ENCODE data around the gene SLC38A4.
"Not testable (repeated sequence)": the region's sequence is repeated elsewhere in the genome, so short reads cannot be mapped to it uniquely, and the experiment has no call there.

SLC38A4 gene

DNA sequence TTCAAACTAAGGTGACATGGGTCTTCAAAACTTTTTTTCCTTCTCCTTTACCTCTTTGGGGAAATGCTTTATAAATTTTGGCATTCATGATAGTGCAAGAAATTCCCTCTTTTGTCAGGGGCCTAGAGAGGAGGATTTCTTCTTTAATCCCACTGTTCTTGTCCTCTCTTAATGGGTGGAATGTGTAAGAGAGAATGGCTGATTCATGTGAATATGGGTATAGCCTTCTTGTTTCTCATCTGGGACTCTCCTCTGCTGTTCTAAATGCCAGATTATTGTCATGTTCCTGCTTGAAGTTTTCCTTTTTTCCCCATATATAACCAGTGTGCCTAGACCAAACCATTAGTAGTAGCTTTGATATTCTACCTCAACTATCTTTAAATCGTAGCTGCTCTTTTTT is 46.7 kb downstream of the SLC38A4 start:
- in situ Hi-C loops (cut with HindIII; ENCODE audit: low sequenced_read_pairs) = no loop called here

DNA sequence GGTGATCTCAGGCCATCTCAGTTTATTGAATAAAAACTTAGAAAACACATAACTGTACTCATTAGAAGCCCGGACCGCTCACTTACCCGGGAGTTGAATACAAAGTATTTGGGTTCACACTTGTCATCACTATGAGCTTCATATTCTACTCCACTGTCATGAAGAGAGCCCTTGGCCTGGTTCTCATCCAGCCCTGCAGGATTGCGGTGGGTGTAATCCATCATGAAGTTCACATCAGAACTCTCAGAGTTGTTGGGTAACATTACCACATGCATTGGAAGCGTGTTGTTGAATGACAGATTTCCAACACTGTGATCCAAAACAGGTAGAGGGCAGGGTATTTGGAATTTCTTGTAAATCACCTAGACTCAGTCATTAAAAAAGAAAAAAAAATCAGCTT is 47.4 kb downstream of the SLC38A4 start:
- in situ Hi-C loops (cut with HindIII; ENCODE audit: low sequenced_read_pairs) = no loop called here

DNA sequence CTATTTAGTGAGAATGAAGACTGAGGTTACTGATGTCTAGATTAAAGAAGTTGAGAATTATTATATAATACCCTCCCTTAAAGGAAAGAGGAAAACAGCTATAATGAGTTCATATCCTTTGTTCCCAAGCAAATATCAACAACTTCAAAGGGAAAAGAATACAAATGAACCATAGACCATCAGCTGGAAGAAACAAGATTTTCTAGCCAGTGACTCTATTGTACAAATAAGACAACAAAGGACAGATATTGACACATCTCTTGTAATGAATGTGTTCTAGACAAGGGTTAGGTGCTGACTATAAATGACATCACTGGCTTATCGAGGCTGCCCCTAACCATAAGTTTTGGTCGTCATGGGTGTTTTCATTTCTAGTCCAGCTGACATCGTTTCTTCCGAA is 48.2 kb downstream of the SLC38A4 start:
- in situ Hi-C loops (cut with HindIII; ENCODE audit: low sequenced_read_pairs) = no loop called here

DNA sequence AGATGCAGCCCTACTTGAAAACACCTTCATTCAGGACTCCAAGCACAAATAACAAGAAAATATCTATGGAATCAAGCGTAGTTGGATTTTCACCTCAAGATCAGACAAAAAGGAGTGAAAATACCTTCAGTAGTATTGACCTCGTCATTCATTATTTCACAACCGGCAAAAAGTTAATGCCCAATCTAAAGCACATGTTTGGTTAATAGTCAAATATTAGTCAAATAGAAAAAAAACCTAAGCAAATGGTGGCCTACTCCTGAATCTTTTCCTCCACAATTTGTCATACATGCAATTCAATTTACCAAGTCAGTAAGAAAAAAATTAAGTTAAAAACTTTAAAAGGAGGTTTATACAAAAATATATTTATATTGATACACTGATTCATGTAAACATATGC is 50.0 kb downstream of the SLC38A4 start:
- in situ Hi-C loops (cut with HindIII; ENCODE audit: low sequenced_read_pairs) = no loop called here

DNA sequence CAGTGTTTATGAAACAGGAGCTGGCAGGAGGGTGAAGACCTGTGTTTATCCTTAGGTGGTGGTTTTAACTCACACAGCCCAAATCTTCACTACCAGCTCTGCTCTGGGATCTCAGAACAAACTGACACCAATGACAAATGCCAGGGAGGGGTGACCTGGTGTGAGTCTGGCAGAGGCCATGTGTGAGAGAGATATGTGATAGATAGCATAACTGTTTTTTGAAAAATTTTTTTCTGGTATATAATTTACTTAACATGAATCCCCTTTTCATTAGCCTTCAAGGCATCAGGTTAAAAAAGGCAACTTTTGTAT is 51.5 kb downstream of the SLC38A4 start:
- in situ Hi-C loops (cut with HindIII; ENCODE audit: low sequenced_read_pairs) = no loop called here

DNA sequence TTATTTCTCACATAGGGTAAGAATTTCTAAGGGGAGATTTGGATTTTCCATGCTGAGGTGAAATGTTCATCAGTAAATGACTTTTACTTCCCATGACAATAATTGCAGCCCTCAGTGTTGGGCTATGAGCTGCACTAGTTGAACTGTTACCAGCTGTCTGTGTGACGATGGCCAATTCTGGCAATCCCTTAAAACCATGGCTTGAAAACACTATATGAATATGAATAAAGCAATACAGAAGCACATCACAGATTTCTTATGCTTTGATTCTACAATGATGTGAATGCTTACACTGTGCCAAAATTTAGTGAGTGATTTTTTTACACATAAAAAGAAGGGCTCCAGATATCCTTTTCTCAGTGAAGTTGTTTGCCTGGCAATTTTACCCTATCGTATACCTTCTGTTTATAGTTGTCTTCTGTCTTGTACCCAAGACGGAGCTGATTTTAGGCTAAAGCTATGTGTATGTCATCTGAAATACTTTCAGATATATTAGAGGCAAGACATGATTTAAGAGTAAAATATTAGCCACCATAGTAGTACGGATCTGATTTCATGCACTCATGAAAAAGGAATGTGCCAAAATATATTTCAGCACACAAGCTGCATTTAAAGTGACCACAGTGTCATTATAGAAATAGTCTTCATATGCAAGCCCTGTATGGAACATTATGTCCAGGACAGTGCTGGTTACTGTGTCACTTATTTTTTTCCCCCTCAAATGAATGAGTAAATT is 52.0 kb downstream of the SLC38A4 start:
- in situ Hi-C loops (cut with HindIII; ENCODE audit: low sequenced_read_pairs) = no loop called here

DNA sequence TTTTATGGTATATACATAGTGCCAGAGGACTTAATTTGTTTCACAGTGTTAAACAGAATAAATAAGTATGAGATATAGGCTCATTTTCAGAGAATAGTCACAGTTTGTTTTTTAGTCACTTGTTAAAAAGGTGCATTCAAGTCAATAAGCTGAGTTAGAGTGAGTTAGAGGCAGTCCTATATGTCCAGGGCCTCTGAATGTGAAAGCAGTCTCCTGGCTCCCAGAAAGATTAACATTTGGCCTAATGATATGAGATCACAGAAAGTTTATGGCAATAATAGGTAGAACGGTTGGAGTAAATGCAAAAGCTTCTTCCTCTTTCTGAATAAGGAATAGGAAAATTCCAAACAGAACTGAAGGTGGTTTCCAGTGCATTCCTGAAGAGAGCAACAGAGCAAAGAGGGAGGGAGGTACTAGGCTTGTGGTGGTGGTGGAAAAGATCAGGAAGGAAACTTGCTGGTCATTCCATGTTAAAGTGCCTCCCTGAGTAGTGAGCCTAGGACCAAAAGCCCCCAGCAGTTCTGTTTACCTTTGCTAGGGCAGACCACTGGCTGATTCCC is 54.4 kb downstream of the SLC38A4 start:
- in situ Hi-C loops (cut with HindIII; ENCODE audit: low sequenced_read_pairs) = no loop called here

DNA sequence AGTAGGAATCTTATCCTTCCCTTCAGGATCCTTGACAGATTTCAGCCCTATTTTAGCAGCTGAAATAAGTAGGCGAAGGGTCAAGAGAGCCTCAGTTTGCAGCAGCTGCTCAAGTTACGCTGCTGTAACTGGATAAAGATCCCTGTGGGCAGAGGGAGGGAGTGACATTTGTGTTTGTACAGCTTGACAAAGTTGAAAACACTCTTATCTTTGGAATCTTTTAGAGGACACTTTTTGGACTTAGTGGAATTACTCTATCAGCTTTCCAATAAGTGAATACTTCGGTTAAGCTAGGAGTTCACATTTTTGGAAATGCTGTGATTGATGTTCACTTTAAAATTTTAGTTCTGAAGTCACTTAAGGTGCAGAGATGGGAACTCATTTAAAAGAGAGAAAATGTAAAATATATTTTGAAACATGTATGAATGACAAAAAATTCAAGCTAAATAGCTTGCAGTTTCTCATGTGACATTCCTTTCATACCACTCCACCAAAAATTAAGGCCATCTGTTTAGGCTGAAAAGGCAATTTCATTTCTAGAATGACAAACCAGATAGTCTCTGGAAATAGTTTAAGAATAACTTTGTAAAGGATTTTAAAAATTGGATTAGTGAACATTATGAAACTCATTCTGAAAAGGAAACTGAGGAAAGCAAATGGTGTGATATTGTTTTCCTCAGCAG is 55.2 kb downstream of the SLC38A4 start:
- in situ Hi-C loops (cut with HindIII; ENCODE audit: low sequenced_read_pairs) = no loop called here

DNA sequence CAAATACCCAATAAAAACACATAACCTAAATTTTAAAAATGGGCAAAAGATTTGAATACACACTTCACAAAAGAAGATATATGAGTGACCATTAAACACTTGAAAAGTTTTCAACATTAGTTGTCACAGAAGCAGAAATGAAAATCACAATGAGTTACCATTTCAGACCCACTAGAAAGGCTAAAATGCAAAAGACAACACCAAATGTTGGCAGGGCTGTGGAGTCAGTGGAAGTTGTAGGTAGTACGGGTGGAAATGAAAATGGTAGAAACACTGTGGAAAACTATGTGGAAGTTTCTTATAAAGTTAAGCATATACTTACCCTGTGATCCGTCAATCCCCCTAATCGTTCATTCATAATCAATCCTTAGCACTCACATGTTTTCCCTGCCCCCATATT is 61.8 kb downstream of the SLC38A4 start:
- in situ Hi-C loops (cut with HindIII; ENCODE audit: low sequenced_read_pairs) = no loop called here

DNA sequence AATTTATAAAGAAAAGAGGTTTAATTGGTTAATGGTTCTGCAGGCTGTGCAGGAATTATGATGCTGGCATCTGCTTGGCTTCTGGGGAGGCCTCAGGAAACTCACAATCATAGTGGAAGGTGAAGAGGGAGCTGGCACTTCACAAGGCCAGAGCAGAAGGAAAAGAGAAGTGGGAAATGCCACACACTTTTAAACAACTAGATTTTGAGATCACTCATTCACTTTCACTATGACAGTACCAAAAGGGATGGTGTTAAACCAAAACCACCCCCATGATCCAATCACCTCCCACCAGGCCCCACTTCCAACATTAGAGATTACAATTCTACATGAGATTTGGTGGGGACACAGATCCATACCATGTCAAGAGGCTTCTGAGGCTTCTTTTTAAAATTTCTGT is 62.6 kb downstream of the SLC38A4 start:
- in situ Hi-C loops (cut with HindIII; ENCODE audit: low sequenced_read_pairs) = no loop called here

DNA sequence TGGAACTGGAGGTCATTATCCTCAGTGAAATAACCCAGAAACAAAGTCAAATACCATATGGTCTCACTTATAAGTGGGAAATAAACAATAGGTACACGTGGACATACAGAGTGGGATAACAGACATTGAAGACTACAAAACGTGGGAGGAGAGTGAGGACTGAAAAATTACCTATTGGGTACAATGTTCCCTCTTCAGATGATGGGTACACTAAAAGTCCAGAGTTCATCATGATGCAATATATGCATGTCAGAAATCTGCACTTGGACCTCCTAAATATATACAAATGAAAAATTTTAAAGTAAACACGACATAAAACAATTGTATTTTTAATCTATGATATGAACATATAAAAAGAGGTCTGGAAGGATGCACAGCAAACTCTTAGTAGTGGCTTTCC is 71.2 kb downstream of the SLC38A4 start:
- in situ Hi-C loops (cut with HindIII; ENCODE audit: low sequenced_read_pairs) = no loop called here

DNA sequence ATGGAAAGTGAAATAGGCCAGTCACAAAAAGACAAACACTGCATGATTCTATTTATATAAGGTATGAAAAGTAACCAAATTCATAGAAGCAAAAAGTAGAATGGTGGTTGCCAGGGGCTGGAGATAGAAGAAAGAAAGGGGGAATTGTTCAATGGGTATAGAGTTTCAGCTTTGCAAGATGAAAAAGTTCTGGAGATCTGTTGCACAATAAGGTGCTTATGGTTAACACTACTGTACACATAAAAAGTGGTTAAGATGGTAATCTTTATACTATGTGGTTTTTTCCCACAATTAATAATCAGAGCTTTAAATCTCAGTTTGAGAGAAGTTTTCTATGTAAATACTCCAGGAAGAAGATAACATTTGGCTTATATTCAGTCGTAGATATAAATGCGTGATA is 73.4 kb downstream of the SLC38A4 start:
- in situ Hi-C loops (cut with HindIII; ENCODE audit: low sequenced_read_pairs) = no loop called here

DNA sequence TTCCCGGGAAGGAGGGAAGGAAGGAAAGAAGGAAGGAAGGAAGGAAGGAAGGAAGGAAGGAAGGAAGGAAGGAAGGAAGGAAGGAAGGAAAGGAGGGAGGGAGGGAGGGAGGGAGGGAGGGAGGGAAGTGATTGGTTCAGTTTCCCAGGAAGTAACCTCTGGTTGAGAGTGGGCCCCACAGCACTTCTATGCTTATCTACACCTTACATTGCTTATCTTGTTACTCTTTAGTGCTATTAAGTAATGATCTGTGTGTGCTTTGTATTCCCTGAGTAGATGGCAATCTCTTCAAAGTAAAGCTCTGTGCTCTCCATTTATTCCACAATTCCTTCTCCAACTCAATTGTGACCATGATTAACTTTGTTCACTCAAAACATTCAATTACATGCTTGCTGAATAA is 74.6 kb downstream of the SLC38A4 start:
- in situ Hi-C loops (cut with HindIII; ENCODE audit: low sequenced_read_pairs) = no loop called here

DNA sequence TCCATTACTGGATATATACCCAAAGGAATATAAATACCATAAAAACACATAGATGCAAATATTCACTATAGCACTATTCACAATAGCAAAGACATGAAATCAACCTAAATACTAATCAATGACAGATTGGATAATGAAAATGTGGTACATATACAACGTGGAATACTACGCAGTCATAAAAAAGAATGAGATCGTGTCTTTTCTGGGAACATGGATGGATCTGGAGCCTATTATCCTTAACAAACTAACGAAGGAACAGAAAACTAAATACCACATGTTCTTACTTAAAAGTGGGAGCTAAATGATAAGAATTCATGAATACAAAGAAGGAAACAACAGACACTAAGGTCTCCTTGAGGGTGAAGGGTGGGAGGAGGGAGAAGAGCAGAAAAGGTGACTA is 76.5 kb downstream of the SLC38A4 start:
- in situ Hi-C loops (cut with HindIII; ENCODE audit: low sequenced_read_pairs) = no loop called here

DNA sequence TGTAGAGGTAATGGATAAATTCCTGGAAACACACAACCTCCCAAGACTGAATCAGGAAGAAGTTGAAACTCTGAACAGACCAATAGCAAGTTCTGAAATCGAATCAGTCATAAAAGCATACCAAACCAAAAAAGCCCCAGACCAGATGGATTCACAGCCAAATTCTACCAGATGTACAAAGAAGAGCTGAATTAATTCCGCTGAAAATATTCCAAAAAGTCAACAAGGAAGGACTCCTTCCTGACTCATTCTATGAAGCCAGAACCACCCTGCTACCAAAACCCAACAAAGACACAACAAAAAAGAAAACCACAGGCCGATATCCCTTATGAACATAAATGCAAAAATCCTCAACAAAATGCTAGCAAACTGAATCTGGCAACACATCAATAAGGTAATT is 81.5 kb downstream of the SLC38A4 start:
- in situ Hi-C loops (cut with HindIII; ENCODE audit: low sequenced_read_pairs) = no loop called here

DNA sequence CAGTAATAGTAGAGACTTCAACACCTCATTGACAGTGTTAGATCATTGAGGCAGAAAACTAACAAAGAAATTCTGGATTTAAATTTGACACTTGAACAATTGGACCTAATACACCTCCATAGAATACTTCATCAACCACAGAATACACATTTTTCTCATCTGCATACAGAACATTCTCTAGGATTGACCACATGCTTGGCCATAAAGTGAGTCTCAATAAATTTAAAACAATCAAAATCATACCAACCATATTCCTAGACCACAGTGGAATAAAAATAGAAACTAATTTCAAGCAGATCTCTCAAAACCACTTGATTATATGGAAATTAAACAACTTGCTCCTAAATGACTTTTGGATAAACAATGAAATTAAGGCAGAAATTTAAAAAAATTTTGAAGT is 82.3 kb downstream of the SLC38A4 start:
- in situ Hi-C loops (cut with HindIII; ENCODE audit: low sequenced_read_pairs) = no loop called here

DNA sequence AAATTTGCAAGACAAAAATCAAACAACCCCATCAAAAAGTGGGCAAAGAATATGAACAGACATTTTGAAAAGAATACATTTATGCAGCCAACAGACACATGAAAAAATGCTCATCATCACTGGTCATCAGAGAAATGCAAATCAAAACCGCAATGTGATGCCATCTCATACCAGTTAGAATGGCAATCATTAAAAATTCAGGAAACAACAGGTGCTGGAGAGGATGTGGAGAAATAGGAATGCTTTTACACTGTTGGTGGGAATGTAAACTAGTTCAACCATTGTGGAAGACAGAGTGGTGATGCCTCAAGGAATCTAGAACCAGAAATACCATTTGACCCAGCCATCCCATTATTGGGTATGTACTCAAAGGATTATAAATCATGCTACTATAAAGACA is 83.5 kb downstream of the SLC38A4 start:
- in situ Hi-C loops (cut with HindIII; ENCODE audit: low sequenced_read_pairs) = not testable (repeated sequence)

DNA sequence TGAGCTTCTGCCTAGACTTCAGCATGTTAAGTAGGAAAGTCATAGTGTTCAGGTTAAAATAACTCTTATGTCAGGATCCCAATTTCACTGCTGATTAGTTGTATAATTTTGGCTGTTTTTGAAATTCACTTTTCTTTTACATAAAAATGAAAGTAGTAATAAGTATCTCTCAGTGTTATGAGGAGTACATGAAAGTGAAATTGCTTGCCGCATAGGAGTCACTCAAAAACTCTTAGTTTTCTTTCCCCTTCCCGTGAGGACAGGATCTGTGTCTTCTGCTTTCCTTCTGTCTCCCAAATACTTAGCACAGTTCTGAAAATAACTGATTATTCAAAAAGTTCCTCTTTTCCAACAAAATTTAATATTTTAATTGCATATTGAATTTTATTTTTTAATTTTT is 100.5 kb downstream of the SLC38A4 start:
- in situ Hi-C loops (cut with HindIII; ENCODE audit: low sequenced_read_pairs) = no loop called here

DNA sequence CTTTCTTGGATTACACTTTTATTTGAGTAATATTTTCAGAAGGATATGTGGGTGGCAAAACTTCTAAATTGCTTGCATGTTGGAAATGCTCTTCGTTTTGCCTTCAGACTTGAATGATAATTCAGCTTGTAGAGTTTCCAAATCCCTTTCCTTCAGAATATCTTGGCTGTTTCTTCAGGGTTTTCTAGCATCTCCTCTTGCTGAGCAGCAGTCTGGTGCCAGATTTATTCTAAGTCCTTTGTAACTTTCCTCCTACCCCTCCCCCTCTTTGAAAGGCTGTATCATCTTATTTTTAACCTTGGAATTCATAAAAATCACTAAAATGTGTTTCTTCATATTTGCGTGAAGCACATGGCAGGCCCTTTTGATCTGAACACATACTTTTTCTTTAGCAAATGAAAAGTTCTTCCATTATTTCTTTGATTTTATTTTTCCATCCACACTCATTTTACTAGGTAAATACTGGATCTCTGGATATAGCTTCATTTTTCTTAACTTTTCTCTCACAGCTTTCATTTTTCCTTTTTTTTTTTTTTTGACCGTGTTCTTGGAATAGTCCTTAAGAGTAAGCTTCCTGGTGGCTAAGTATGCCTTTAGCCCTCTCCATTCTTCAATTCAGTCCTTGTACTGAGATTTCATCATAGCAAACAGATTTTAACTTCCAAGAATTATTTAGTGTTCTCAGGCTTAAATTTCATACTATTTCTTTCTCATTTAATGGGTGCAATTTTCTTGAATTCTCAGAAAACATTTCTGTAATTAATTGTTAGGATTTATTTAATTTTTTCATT is 102.0 kb downstream of the SLC38A4 start:
- in situ Hi-C loops (cut with HindIII; ENCODE audit: low sequenced_read_pairs) = no loop called here

DNA sequence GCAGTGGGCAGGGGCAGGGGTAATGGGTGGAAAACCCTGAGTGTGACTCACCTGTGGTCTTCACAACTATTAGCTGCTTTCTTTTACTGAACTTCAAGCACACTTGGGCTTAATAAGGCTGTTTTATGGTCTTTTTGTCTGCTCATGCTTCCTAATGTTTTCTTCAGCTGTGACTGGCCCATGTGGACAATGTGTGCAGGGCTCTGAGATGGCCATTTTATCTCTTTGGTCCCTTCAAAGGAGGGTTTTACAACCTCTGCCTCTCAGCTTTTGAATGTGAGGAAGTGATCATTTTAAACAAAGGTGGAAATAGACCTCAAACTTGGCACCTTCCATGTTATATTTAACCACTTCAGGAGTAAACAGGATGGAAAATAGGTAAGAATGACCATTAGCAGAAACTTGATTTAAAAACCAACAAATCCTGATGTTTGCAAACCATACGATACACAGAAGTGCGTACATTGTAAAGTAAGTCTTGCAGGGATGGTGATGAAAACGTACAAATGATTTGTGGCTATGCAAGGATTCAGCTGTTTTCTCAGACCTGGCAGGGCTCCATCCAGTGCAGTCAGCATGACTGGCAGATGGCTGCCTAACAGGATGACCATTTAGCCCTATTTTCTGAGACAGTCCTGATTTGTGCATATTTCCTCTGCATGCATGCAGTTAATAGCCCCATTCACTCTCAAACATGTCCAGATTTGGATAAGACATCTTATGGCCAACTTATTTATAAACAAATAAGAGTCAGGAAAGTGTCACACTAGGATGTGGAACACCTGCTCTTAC is 103.2 kb downstream of the SLC38A4 start:
- in situ Hi-C loops (cut with HindIII; ENCODE audit: low sequenced_read_pairs) = no loop called here

DNA sequence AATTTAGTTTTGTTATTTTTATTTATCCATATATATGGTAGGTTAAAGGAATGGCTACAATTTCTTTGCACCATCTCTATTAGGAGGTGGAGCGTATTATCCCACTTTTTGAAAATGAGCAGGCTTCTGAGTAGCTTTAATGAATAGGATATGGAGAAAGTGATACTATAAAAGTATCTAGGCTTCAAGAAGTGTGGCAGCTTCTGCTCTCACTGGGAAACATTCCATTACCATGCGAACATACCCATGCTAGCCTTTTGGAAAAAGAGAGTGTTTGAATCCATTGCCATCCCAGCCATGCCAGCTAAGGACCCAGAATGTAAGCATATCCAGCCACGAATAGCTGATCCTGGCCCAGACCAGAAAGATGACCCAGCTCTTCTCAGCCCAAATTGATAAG is 107.3 kb downstream of the SLC38A4 start:
- in situ Hi-C loops (cut with HindIII; ENCODE audit: low sequenced_read_pairs) = no loop called here
